Thymus (tissue), 11 donors: ENCODE results near the gene TREM1. TPM values are rescaled to one million over a fixed set of nuclear protein-coding genes. Genes with fewer than 3 reads are reported as not detected.
A peak's percentile ranks its signal among the peaks of the same experiment; 100 is the strongest.
"Not testable (repeated sequence)": the region's sequence is repeated elsewhere in the genome, so short reads cannot be mapped to it uniquely, and the experiment has no call there.

Experiments used
- DNase-seq, 9 donors: peaks; one replicate each; pipeline ENCODE4 v3.0.0-alpha.2; 2013; ENCODE audit warnings: low spot score in 9 of 9, low read depth in 6 of 9, missing footprints in 1 of 9
- H3K27ac ChIP-seq, 2 donors: one replicate each; pipeline ENCODE4 v1.5.1; 2013; ENCODE audit warnings: control low read depth in 1 of 2, low read depth in 1 of 2, low read length in 1 of 2, mild to moderate bottlenecking in 1 of 2, moderate library complexity in 1 of 2
- H3K27me3 ChIP-seq, 2 donors: one replicate each; pipeline ENCODE4 v1.5.1; 2013; ENCODE audit warnings: low read length in 1 of 2; ENCODE audit not compliant: control insufficient read depth in 2 of 2, insufficient read depth in 1 of 2
- H3K36me3 ChIP-seq, 2 donors: one replicate each; pipeline ENCODE4 v1.5.1; 2013; ENCODE audit warnings: low read length in 1 of 2, mild to moderate bottlenecking in 1 of 2, moderate library complexity in 1 of 2; ENCODE audit not compliant: control insufficient read depth in 2 of 2, insufficient read depth in 2 of 2
- H3K4me1 ChIP-seq, 2 donors: one replicate each; pipeline ENCODE4 v1.5.1; 2013; ENCODE audit warnings: low read length in 2 of 2; ENCODE audit not compliant: control insufficient read depth in 2 of 2, insufficient read depth in 2 of 2
- H3K4me3 ChIP-seq, 2 donors: one replicate each; pipeline ENCODE4 v1.5.1; 2013; ENCODE audit warnings: low read length in 2 of 2, control low read depth in 1 of 2, mild to moderate bottlenecking in 1 of 2
- H3K9me3 ChIP-seq, 2 donors: one replicate each; pipeline ENCODE4 v1.5.1; 2013; ENCODE audit warnings: low read length in 1 of 2, mild to moderate bottlenecking in 1 of 2; ENCODE audit not compliant: control insufficient read depth in 2 of 2, insufficient read depth in 1 of 2
- WGBS: extraction: QIAGEN DNeasy Blood & Tissue Kit; methylation state at CpG from one replicate; pipeline ENCODE4 v1.1.7; 2013; 5-methylcytosine and 5-hydroxymethylcytosine counted together
- polyA plus RNA-seq: library from polyadenylated mRNA; stranded (reverse); fragments of 200-250 nt; gene quantifications from one replicate; pipeline ENCODE4 v1.2.3, GENCODE V29; 2013
- total RNA-seq: library from RNA; stranded (reverse); fragments of 120-200 nt; gene quantifications from one replicate; pipeline ENCODE4 v1.2.4, GENCODE V29; 2013
- donor health status: healthy.

TREM1 gene
- total and polyA plus RNA-seq, 2 donors = 1.0 to 1.9 TPM

- H3K4me1 ChIP-seq = no peaks in the 10 kb centered on the region
- H3K27ac ChIP-seq = no peak overlapping the region
- DNase-seq = no peak
- no peaks in the 10 kb centered on the region for H3K27me3 ChIP-seq
- WGBS = 75% methylated on average over 5 of the region's 5 CpGs
- peaks cover 0 to 5% of the 10 kb centered on the region in 2 donors for H3K9me3 ChIP-seq
- H3K36me3 ChIP-seq = no peaks in the 10 kb centered on the region
- H3K4me3 ChIP-seq = no peak overlapping the region
Observed at GRCh38 chr6:41255638-41256246, 30.7 kb downstream of the TREM1 start.

- H3K4me3 ChIP-seq = no peak overlapping the region
- H3K9me3 ChIP-seq = peaks cover 0 to 5% of the 10 kb centered on the region in 2 donors
- H3K27me3 ChIP-seq = no peaks in the 10 kb centered on the region
- no peaks in the 10 kb centered on the region for H3K4me1 ChIP-seq
- no peak overlapping the region for H3K27ac ChIP-seq
- no peak for DNase-seq
- no peaks in the 10 kb centered on the region for H3K36me3 ChIP-seq
Observed at GRCh38 chr6:41255110-41255509, 31.4 kb downstream of the TREM1 start.

- 89% methylated on average over 3 of the region's 3 CpGs for WGBS
- H3K4me3 ChIP-seq = no peak overlapping the region
- no peaks in the 10 kb centered on the region for H3K27me3 ChIP-seq
- H3K36me3 ChIP-seq = no peaks in the 10 kb centered on the region
- no peak overlapping the region for H3K27ac ChIP-seq
- DNase-seq = no peak
- peaks cover 5 to 7% of the 10 kb centered on the region in 2 donors for H3K4me1 ChIP-seq
- H3K9me3 ChIP-seq = no peaks in the 10 kb centered on the region
Observed at GRCh38 chr6:41252401-41253169, 33.9 kb downstream of the TREM1 start.

- Histone ChIP-seq H3K4me3 (no peak overlapping the region), H3K27ac (peak overlapping the region in 1 of 2 donors; percentile 26), H3K27me3 (no peaks in the 10 kb centered on the region), H3K9me3 (peaks cover 0 to 5% of the 10 kb centered on the region in 2 donors), H3K36me3 (no peaks in the 10 kb centered on the region), H3K4me1 (peaks cover 11 to 14% of the 10 kb centered on the region in 2 donors)
- no peak for DNase-seq
- WGBS = 79% methylated on average over 7 of the region's 7 CpGs
Observed at GRCh38 chr6:41247882-41248705, 38.4 kb downstream of the TREM1 start.

- 9% methylated on average over 9 of the region's 9 CpGs for WGBS
- Histone ChIP-seq H3K27ac (peak overlapping the region in 1 of 2 donors; percentile 26), H3K36me3 (no peaks in the 10 kb centered on the region), H3K27me3 (no peaks in the 10 kb centered on the region), H3K4me1 (peaks cover 11 to 14% of the 10 kb centered on the region in 2 donors), H3K9me3 (peaks cover 0 to 5% of the 10 kb centered on the region in 2 donors), H3K4me3 (no peak overlapping the region)
- DNase-seq = peak in 2 of 9 donors; percentile 10 to 38
Observed at GRCh38 chr6:41247288-41247865, 39.1 kb downstream of the TREM1 start.

GRCh38 chr6:41246529-41246928, 40.0 kb downstream of the TREM1 start:
- over 99% methylated on average over 4 of the region's 4 CpGs for WGBS
- H3K27ac ChIP-seq = not testable (repeated sequence)

GRCh38 chr6:41239467-41240159, 46.9 kb downstream of the TREM1 start:
- no peaks in the 10 kb centered on the region for H3K4me1 ChIP-seq
- H3K36me3 ChIP-seq = no peaks in the 10 kb centered on the region
- no peaks in the 10 kb centered on the region for H3K9me3 ChIP-seq
- no peak overlapping the region for H3K27ac ChIP-seq
- H3K27me3 ChIP-seq = peaks cover 0 to 6% of the 10 kb centered on the region in 2 donors
- DNase-seq = no peak
- 85% methylated on average over 22 of the region's 22 CpGs for WGBS
- H3K4me3 ChIP-seq = no peak overlapping the region

More at GRCh38 chr6:41246529-41246928, 40.0 kb downstream of the TREM1 start:
- DNase-seq, H3K27me3 ChIP-seq, H3K36me3 ChIP-seq, H3K9me3 ChIP-seq, H3K4me3 ChIP-seq: not testable (repeated sequence)
- peaks cover 11 to 14% of the 10 kb centered on the region in 2 donors for H3K4me1 ChIP-seq

- Histone ChIP-seq H3K9me3 (no peaks in the 10 kb centered on the region), H3K4me1 (no peaks in the 10 kb centered on the region), H3K27me3 (peaks cover 0 to 6% of the 10 kb centered on the region in 2 donors), H3K27ac (no peak overlapping the region), H3K4me3 (no peak overlapping the region), H3K36me3 (no peaks in the 10 kb centered on the region)
- no peak for DNase-seq
- WGBS = 87% methylated on average over 5 of the region's 5 CpGs
Observed at GRCh38 chr6:41237128-41237527, 49.4 kb downstream of the TREM1 start.
